ENCODE results near the gene DDR2.

GRCh38 chr1:162660574-162660973 is 28.3 kb downstream of the DDR2 start:
- TF ChIP-seq, protein P1, sequence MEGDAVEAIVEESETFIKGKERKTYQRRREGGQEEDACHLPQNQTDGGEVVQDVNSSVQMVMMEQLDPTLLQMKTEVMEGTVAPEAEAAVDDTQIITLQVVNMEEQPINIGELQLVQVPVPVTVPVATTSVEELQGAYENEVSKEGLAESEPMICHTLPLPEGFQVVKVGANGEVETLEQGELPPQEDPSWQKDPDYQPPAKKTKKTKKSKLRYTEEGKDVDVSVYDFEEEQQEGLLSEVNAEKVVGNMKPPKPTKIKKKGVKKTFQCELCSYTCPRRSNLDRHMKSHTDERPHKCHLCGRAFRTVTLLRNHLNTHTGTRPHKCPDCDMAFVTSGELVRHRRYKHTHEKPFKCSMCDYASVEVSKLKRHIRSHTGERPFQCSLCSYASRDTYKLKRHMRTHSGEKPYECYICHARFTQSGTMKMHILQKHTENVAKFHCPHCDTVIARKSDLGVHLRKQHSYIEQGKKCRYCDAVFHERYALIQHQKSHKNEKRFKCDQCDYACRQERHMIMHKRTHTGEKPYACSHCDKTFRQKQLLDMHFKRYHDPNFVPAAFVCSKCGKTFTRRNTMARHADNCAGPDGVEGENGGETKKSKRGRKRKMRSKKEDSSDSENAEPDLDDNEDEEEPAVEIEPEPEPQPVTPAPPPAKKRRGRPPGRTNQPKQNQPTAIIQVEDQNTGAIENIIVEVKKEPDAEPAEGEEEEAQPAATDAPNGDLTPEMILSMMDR (IDR thresholded peaks at IDR 0.05; ENCODE audit: borderline replicate concordance, extremely low read depth, low read length, poor library complexity, severe bottlenecking): no peak
- TF ChIP-seq EZH2 (IDR thresholded peaks at IDR 0.05; ENCODE audit: borderline replicate concordance, low read depth, low read length, severe bottlenecking): no peak

Data from DND-41 (cell line).